Left cardiac atrium (tissue), 4 donors: ENCODE data around the gene KCTD20. TPM values are rescaled to one million over a fixed set of nuclear protein-coding genes. Genes with fewer than 3 reads are reported as not detected.

ENCODE experiments used
- ATAC-seq, 2 donors: fragments of 200-7000 bp; cut with Tn5 transposase; one replicate each; pipeline ENCODE4 v1.9.1; 2020; ENCODE audit warnings: mild to moderate bottlenecking in 2 of 2, moderate library complexity in 2 of 2
- DNase-seq: peaks from one replicate; pipeline ENCODE4 v3.0.0-alpha.2; 2020
- intact Hi-C, 2 donors: fragments of 100-400 bp; cut with DNase I; formaldehyde crosslinking; loops; one replicate each; pipeline versions ENCODE4 v1.14.1 to v1.15.1; 2022 to 2023
- total RNA-seq, 2 donors: library from RNA; stranded (reverse); fragmentation: NEBNext Ultra II Directional; extraction: Animal tissue kit (Norgen Biotek cat#: 25700); gene quantifications; one replicate each; pipeline ENCODE4 v1.2.1, GENCODE V29; 2021
- donor health status: DM: no; HTN: yes; CAD: no.
- donor health status: DM: no; HTN: yes; CAD: no; lungs with severe emphysema.
- donor health status: DM: yes; HTN: yes; CAD: no.
- donor health status: Dilated cardiomyopathy.

The KCTD20 gene
- total RNA-seq, 2 donors from 2014 or later, result 26.7 to 33.7 TPM

DNA sequence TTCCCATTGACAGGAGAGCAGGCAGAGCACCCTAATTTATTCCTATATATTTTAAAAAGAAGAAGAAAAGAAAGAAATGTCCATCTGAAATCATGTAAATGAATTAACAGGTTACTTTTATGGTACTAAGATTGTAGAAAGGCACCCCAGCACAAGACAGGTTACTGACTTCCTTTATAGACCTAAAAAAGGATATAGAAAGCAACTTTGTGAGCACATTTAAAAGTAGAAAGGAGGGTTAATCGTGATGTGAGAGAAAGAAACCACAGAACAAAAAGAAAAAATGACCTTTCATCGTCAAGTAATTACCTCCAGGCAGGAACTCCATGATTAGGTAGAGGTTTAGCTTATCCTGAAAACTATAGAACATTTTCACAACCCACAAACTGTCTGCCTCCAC, 74.6 kb downstream of the KCTD20 start:
- DNase-seq (no peak), ATAC-seq (no peak)
- intact Hi-C loops, result no loop called here

DNA sequence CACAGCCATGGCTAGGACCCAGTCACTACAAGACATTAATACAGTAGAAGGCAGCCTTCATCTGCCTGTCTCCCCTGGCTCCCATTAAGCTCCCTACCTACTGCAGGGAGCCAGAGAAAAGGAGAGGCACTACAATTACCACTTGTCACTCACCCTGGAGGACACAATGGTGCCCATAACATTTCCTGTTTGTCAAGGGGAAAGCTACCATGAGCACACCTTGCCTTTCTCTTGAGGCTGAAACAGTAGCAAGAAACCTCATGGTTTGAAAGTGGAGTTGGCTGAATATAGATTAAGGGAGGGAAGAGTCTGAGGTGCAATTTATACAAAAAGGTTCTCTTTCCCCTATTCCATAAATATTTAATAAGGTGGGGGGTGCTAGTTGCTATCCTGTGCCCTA, 76.6 kb downstream of the KCTD20 start:
- intact Hi-C loops, result no loop called here

DNA sequence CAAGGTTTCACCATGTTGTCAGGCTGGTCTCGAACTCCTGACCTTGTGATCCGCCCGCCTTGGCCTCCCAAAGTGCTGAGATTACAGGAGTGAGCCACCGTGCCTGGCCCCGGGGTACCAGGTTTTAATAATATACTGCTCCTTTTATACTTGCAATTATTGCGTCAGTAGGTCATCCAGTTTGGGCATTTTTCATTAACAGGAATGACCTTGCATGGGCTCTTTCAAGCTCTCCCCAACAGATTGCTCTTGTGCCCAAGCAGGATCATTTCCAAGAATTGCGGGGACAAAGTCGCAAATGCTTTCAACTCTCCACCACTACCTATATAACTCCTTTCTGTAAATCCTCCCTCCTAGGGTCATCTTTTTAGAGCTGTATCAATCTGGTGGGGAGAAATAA, 80.7 kb downstream of the KCTD20 start:
- DNase-seq, result no peak
- intact Hi-C loops, result no loop called here
- no peak for ATAC-seq

More for the DNA sequence above, 76.6 kb downstream of the KCTD20 start:
- ATAC-seq (no peak), DNase-seq (no peak)

DNA sequence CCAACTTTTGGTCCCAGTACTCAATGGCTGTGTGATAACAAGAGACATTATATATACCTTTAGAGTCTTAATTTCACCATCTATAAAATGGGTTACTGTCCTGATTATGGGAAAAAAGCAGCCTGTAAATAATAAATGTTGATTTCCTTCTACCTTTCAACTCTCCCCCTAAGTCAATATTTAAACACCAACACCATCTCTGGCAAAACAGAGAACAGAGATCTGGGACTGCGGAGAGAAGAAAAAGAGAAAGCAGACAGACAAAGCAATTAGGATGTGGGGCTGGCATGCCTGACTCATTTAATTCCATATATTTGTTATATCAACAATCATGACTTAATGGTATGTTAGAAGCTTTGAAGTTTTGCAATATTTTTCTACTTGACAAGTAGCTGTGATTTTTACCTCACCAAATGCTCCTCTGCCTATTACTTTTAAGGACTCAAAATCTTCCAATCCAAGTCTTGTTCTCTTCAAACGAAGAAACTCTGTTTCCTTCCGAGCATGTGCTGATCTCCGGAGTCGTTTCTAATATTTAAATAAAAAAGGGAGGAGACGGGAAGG, 81.2 kb downstream of the KCTD20 start:
- DNase-seq, result no peak
- ATAC-seq, result no peak
- intact Hi-C loops, result no loop called here

DNA sequence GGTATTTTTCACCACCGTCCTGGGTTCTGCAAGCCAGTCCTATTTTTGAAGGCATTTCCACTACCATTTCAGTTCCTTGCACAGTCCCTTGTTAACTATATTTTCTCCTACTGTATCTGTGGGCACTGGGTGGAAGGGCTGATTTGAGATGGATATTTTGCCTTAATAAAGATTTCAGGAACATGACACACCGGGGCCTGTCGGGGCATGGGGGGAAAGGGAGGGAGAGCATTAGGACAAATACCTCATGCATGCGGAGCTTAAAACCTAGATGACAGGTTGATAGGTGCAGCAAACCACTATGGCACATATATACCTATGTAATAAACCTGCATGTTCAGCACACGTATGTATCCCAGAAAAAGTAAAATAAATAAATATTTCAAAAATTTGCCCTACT, 82.1 kb downstream of the KCTD20 start:
- ATAC-seq, result no peak
- intact Hi-C loops, result no loop called here

DNA sequence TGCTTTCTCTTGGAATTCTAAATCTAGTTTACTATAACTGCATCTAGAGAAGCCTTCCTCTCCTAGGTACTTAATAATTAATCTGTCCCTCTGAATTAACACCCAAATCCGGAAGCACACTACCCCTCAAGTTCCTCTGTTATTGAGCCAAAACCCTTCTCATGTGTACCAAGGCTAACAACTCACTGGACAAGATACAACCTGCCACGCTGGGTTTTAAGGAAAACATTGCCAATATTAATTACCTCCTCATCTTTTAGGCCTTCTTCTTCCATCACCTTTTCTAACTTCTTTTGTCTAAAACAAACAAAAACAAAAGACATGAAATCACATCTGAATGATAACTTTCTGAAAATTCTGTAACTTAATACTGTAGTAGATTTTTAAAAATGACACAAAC, 82.5 kb downstream of the KCTD20 start:
- intact Hi-C loops, result no loop called here
- DNase-seq (no peak), ATAC-seq (no peak)

More for the DNA sequence above, 82.1 kb downstream of the KCTD20 start:
- DNase-seq, result no peak

DNA sequence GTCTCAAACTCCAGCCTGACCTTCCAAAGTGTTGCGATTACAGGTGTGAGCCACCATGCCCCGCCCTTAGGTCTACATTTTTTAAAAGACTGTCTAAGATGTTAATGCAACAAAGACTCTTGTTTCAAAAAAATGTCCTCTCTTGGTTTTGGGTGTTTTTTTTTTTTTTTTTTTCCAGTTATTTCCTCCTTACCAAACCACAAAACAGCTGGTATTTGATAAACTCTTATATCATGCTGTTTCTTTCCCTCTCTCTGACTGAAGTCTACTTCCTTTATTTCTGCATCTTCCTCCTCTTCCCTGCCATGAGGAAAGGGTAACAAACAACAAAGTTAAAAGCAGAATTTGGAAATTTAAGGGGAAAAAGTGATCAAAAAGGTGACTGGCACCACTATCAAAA, 83.3 kb downstream of the KCTD20 start:
- ATAC-seq (no peak), DNase-seq (no peak)
- intact Hi-C loops, result no loop called here

DNA sequence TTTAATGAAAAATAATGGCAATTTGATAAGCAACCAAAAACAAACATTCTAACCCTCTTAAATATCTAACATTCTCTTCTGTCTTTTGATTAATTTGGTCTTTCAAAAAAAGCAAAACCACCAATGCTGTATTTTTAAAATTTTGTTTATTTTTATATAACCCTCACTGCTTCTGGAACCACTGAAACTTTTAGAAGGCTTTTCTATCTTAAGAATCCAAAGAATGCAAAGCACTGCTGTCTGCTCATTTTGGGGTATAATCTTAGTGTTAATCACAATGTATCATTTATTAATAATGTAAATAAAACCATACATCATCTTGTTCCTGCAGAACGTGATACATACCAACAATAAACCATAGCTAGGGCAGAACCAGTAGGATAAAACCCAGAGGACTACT, 90.5 kb downstream of the KCTD20 start:
- ATAC-seq, result no peak
- DNase-seq, result no peak

DNA sequence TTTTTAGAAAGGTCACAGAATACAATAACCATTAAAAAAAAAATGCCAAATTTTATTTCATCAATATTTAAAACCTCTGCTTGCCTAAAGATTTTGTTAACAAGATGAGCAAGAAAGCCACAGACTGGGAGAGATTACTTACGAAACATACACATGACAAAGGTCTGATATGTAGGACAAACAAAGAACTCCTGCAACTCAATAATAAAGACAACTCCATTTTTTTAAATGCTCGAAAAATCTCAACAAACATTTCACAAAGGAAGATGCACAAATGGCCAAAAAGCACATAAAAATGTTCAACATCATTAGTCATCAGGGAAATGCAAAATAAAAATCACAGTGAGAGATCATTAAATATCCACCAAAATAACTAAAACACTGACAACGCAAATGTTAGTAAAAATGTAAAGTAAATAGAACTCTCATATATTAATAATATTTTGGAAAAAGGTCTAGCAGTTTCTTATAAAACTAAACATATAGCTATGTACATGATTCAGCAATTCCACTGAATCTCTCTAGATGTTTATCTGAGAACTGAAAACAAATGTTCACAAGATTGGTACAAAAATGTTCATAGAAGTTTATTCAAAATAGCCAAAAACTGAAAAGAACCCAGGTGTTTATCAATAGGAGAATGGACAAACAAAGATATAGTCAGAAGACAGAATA, 94.2 kb downstream of the KCTD20 start:
- intact Hi-C loops, result no loop called here
- ATAC-seq (no peak), DNase-seq (no peak)

More for the DNA sequence above, 90.5 kb downstream of the KCTD20 start:
- intact Hi-C loops, result no loop called here

DNA sequence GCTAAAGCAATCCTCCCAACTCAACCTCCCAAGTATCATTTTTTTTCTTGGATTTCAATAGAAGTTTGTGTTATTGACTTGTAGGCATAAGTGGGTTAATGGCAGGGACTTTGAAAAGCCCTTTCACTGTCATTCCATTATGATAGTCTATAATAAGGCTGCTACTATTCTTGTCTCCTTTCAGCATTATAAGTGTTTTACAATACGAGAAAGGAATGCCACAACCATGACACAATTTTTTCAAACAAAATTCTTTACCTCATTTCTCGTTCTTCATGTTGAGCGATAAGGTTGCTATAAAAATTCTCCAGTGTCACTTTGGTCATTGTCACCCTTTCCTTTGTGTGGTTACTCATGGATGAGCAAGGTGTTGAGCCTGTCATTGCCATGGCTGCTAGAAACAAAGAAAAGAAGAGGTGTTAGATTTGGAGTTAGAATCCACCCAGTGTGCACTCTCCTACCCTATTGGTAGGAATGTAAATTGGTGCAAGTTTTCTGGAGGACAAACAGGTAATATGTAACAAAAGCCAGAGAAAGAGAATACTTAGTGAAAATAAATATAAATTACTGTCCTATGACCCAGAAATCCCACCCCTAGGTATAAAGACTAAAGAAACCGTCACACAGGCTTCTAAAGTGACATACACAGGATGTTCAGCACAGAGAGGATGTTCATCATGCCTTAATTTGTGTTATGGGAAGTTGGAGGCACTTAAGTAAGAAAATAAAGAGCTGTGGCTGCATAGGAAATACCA, 97.2 kb downstream of the KCTD20 start:
- DNase-seq (no peak), ATAC-seq (peak; percentile 93)
- intact Hi-C loops, result no loop called here

Other genes starting within 250 kb of the KCTD20 start
- gene BRPF3, start 246.3 kb upstream of the KCTD20 start, total RNA-seq, result 10 to 100 TPM; 23.5 to 23.7 TPM
- gene PNPLA1, start 172.9 kb upstream of the KCTD20 start, total RNA-seq, result not detected
- not detected for gene BNIP5, start 106.1 kb upstream of the KCTD20 start, total RNA-seq
- under 1 TPM; 0.47 to 0.63 TPM for gene ETV7, start 55.3 kb upstream of the KCTD20 start, total RNA-seq
- gene PXT1, start 146 bp upstream of the KCTD20 start, total RNA-seq, result under 1 TPM in 1 of 2 donors, not detected in 1; 0.26 TPM
- gene STK38, start 104.5 kb downstream of the KCTD20 start, total RNA-seq, result 10 to 100 TPM; 20.8 to 27.4 TPM
- gene SRSF3, start 151.4 kb downstream of the KCTD20 start, total RNA-seq, result 100 to 1,000 TPM; 128 to 201 TPM
- 10 to 100 TPM; 31.5 to 83.0 TPM for gene CDKN1A, start 235.7 kb downstream of the KCTD20 start, total RNA-seq